Activated CD4-positive, alpha-beta T cell treated with anti-CD3 and anti-CD28 coated beads, Interleukin-2, Interleukin-6, amounts not matched to agents 100 ng/mL and 50 ng/mL, durations not matched to agents 16 hours and 8 hours (primary cell): Measurements from ENCODE around the gene CAMSAP1.

ENCODE experiments used
- DNase-seq: peaks from one replicate; pipeline ENCODE4 v3.0.0-alpha.2; 2020

CAMSAP1 gene

DNA sequence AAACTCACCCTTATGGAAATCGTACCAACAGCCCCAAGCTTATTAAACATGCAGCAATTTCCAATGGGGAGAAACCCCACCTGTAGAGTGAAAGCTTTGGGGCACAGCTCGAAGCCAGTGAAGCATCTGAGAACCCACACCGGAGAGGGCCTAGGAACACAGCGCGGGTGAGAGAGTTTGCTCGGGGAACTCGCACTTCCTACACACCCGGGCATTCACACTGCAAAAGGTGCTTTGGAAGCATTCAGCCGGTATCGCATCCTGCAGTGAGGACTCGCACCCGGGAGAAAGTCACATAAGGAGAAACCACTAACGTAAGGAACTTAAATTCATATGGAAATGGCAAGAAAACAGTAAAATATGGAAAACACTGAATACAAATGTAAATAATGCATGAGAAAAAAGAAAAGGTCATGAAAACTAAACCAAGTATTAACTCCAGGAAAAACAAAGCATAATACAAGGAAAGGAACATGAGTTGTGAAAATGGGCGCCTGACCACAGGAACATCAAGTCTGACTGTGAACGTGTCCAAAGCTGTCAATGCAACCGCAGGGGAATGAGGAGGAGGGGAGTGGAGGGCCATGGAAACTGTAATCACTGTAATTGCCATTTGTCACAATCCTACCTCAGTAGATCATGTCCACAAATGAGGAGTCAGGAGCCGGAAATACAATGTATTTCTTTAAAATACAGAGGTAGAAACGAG is 28.7 kb downstream of the CAMSAP1 start:
- no peak for DNase-seq

DNA sequence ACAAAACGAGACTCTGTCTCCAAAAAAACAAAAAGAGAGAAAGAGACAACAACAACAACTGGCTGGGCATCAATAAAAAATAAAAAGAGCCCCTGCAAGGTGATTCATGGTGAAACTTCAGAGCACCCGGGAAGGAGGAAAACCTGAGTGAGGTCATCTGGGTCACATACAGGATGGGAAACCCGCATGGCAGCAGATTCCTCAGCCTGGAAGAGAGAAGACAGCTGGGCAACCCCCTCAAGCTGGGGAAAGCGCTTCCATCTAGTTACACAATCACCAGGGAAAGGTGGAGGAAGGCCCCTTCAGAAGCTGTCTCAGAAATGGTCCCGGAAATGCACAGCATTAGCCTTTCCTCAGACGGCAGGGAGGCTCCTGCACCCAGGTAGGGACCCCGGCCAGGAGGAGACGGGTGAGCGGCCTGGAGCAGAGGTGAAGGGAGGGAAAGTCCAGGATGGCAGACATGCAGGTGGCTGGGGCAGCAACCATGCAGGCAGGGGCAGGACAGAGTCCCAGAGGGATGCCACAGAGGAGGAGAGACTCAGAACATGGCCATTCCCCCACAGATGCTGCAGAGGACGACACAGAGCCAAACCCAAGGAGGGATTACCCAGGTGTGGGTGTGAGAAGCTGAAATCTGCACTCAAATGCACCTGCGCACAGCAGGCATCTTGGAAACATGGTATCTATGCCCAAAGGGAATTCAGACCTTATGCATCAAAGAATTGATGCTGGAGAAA is 29.4 kb downstream of the CAMSAP1 start:
- DNase-seq, result no peak

DNA sequence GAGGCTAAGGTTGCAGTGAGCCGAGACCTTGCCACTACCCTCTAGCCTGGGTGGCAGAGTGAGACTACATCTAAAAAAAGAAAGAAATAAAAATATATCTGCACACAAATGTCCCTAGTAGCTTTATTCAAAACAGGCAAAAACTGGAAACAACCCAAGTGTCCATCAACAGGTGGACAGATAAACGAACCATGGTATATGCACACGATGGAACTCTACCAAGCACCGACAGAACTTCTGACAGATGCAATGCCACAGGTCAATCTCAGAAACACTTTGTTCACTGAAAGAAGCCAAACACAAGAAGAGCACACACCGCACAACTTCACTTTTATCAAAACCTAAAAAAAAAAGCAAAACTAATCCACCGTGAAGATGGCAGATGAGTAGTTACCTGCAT is 30.4 kb downstream of the CAMSAP1 start:
- DNase-seq, result no peak

DNA sequence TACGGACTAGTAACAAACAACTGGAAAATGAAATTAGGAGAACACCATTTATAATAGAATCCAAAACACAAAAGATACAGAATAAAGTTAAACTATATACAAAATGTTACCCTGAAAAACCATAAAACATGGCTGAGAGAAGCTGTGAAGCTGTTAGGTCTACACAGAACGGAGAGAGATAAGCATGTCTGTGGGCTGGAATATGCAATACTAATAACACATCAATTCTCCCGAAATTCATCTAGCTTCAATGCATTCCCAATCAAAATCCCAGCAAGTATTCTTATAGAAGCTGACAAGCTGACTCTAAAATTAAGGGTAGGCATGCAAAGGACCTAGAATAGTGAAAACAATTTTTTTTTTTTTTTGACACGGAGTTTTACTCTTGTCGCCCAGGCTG is 32.5 kb downstream of the CAMSAP1 start:
- no peak for DNase-seq

DNA sequence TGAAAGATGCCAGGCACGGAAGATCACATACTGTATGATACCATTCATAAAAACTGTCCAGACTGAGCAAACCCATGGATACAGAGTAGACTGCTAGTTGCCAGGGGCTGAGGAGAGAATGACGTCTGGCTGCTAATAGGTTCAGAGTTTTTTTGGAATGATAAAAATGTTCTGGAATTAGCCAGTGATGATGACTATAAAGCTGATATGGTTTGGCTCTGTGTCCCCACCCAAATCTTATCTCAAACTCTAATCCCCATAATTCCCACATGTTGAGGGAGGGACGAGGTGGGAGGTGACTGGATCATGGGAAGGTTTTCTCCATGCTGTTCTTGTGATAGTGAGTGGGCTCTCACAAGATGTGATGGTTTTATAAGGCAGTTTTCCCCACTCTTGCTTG is 37.4 kb downstream of the CAMSAP1 start:
- no peak for DNase-seq

DNA sequence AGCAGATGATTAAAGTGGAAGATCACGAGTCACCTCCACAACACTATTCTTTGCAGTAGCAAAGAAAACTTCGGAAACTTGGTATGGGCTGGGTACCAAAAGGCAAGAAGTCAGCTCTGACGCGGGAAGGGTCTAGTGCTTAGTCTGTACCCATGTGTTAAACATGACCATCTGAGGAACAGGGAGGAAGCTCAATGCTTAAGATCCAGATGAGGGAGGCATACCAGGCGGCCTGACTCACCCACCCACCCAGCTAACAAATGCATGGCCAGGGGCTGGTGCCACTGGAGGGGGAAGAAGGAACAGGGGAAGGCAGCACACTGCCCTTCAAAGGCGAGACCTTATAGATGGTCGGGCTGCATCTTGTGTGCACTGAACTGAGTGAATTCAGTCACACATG is 41.8 kb downstream of the CAMSAP1 start:
- no peak for DNase-seq

DNA sequence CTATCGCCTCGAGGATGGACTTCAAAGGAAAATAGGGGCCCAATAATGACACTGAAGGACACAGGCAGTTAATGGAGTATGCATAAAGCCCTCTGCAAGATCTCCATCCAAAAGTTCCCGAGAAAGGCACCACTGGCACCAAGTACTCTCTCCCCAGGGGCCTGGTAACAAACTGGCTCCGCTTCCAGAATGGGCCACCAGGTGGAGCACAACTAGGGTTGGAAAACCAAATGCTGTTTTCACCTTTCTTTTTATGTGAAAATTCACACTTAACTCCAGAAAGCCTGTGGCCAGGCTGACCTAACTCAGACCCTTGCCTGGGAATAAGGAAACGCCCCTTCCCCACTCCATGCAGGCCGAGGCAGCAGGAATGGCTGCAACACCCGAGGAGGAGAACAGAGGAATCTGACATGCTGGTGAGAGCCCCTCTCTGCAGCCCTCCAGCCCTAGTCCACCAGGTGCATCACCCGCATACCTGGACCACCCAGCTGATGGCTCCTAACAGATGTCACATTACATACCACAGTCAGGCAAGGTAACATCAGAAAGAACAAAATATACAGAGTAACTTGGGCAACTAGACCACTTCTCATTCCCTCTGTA is 42.8 kb downstream of the CAMSAP1 start:
- peak; percentile 72 for DNase-seq

DNA sequence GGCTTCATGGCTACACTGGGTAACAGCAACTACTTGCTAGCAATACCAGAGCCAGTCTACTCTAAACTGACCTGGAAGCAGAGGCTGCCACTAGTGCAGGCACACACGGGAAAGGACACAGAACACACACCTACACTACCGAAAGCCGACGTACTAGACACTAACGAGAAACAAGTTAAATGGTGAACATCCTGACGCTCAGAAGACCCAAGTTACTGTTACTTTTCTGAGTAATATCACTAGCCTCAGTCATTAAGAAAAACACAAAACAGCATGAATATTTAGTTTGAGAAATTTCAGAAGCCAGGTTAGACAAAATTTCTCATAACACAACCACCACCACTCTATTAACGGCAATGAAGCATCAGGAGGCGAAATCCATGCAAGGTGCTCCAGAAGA is 44.5 kb downstream of the CAMSAP1 start:
- peak; percentile 42 for DNase-seq

DNA sequence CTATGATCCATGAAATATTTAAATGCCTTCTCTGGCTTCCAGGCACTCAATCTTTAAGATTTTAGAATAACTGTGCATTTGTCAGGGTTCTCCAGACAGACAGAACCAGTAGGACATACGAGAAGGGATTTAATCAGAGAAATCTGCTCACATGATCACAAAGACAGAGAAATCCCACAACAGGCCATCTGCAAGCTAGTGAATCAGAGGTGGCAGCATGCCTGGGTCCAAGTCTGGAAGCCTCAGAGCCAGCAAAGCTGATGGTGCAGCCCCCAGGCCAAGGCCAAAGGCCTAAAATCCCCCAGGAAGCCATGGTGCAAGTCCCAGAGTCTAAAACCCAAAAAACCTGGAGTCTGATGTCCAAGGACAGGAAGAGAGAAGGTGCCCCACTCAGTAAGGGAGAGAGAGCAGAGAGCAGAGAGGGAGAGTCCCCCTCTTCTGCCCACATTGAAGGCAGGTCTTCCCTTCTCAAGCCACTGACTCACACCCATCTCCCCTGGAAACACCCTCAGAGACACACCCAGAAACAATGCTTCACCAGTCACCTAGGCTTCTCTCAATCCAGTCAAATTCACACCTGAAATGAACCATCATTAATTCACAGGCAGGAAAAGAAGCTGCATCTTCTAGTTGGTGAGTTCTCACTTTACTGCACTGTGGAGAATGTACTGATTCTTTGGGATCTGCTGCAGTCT is 48.7 kb downstream of the CAMSAP1 start:
- DNase-seq, result no peak

DNA sequence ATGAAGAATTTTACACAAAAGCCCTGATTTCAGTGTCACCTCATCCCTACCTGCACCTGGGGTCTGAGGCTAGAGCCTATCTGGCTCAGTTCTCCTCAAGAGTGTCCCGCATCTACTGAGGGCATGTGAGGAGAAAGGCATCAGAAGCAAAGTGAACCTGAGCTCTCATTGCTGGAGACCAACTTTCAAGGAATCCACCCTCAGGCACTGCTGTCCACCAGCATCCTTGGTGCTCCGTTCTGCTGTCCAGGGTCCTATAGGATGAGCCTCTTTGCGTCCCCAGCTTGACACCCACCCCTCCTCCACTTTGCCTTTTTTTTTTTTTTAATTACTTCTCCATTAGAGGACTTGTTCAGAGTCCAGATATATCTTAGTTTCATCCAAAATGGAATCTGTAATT is 49.5 kb downstream of the CAMSAP1 start:
- DNase-seq, result no peak

DNA sequence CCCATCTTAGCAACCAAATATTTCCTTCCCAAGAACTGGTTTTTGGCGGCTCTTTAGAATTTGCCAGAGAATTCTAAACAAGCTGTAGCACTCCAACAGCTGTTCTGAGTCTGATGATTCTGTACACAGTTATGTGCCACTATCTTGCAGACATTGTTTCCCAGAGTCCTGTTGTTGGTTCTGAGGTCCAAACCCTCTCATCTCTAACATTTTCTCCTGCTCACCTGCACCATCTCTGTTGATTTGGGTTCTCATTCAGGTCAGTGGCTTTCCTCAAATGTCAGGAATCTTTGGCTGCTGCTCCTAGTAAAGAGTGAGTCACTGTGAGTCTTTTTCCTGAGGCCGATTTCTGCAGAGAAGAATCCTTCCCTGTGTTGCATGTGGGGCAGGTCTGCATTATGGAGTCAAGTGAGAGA is 50.0 kb downstream of the CAMSAP1 start:
- no peak for DNase-seq

DNA sequence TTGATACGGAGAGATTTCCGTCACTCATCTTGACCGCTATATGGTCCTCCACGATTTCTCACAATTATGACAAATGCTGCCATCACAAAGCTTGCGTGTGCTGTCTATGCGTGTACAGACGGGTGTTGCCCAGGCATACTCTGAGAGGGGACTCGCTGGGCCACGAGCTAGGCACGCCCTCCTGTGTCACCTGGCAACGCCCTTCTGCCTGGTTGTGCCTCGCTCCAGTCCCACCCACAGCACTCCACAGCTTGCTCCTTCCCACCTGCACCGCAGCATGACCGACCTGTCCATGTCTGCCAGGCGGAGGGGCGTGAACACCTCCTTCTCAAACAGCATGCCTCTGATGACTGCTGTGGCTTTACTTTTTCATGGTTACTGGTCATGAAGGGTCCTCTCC is 55.6 kb downstream of the CAMSAP1 start:
- no peak for DNase-seq

DNA sequence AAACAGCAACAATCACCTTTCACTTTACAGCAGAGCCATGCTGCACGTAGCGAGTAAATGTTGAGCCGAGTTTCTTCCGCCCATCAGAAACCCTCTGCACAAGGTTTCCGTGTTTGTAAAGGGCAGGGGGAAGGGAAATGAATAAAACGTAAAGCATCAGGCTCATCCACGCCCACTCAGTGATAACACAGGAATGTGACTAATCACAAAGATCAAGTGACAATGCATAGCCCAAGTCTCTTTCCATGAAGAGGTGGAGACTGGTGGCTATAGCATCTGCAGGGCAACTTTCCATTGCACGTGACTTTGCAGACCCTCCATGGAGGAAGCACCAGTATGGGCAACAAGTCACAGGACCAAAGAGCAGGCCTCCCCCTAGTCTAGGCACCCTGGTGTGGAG is 56.6 kb downstream of the CAMSAP1 start:
- no peak for DNase-seq

DNA sequence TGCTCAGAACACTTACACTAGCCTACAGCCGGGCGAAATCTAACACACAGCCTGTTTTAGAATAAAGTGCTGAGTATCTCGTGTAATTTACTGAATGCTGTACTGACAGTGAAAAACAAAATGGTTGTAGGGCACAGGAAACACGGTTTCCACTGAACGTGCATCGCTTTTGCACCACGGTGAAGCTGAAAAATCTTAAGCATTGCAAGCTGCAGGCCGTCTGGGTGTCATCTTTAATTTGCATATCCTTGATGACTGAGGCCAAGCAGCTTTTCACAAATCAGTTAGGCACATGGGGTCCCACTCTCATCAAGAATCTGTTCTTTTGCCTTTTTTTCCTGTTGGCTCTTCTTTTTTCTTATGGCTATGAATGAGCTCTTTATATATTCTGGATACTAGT is 58.2 kb downstream of the CAMSAP1 start:
- DNase-seq, result no peak

DNA sequence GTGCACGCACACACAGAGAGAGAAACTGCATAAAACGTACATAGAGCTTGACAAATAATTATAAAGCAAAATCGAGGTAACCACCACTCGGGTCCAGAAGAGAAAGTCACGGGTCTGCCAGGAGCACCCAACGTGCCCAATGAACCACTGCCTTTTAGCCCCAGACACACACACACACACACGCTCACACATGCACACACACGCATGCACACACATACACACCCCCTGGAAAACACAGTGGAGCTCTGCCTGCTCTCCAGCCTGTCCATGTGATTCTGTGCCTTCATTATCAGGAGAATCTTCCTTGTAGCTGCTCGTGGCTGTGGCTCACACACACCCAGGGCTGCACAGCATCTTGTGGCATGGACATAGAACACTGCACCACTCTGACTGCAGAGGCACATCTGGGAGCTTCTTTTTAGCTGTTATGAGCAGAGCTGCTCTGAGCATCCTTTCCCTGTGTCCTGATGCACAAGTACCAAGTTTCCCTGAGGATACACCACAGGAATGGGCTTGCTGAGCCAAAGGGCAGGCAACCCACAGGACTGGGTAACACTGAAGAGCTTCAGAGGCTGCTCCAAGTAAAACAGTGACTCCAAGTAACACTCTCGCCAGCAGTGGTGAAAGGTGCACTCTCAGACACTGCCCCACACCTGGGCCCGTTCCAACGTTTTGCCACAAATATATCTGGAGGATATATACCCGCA is 58.9 kb downstream of the CAMSAP1 start:
- DNase-seq, result no peak

DNA sequence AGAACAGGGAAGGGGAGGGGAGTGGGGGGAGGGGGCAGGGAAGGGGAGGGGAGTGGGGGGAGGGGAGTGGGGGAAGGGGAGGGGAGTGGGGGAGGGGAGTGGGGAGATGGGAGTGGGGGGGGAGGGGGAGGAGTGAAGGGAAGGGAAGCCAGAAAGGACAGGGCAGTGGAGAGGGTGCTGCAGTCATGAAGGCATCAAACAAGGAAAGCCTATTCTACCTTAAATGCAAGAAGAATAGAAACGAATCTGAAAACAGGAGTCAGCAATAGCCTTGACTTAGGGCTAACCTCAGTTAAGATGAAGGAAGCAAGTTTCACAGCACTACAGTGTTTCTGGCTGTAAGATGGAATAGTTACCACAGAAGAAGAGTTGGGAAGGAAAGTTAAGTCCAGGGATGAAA is 59.5 kb downstream of the CAMSAP1 start:
- no peak for DNase-seq

DNA sequence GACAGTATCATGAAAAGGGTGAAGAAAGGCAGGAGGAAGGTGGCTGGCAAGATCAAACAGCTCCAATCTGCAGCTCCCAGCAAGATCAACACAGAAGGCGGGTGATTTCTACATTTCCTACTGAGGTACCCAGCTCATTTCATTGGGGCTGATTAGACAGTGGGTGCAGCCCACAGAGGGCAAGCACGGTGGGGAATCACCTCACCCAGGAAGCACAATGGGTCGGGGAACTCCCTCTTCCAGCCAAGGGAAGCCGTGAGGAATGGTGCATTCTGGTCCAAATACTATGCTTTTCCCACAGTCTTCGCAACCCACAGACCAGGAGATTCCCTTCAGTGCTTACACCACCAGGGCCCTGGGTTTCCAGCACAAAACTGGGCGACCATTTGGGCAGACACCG is 66.8 kb downstream of the CAMSAP1 start:
- no peak for DNase-seq

DNA sequence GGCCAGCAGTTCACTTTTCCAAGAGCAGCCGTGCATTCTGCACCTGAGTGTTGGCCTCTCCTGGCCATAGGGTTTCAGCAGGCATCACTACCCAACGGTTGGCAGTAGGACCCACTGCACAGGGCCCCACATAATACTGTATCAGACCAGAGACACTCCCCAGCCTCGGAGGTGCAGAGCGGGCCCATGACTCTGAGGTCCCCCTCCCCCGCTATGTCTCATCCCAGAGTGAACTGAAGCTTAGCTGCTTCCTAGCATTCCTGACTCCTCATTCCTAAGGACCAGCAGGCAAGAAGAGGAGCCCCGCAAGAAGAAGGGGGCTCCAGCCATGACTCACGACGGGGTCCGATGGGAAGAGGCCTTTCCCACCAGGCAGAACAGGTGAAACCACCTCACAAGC is 67.2 kb downstream of the CAMSAP1 start:
- no peak for DNase-seq

DNA sequence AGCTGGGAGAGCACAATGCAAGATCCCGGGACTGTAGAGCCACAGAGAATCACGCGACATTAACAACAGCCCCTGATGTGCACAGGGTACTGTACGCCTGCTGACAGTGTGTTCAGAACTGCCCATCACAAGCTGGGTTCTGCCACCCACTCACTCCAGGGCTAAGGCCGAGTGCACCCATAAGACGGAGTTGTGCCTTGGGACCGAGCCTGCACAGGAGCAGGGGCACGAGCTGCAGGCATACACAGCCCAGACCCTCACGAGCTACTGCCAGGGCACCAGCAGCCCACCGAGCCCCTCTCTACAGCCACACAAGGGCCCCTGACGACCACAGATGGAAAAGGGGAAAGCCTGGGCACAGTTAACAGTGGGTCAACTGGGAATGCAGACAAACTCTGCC is 67.8 kb downstream of the CAMSAP1 start:
- no peak for DNase-seq

DNA sequence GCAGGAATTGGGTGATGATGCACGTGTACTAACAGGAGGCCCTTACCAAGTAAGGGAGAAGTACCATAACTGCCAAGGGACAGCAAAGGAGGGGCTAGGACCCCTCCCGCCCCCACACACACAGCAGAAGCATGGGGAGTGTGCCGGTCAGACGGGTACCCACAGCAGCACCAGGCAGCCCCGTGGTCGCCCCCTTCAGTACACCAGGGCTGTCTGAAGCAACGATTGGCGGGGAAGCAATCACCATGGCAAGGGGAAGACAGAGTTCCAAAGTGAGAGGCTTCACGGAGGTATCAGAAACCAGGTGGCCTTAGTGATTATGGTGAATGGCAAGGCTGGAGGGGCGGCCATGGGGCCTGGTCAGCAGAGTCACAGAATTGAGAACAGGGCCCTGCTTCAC is 72.2 kb downstream of the CAMSAP1 start:
- no peak for DNase-seq

DNA sequence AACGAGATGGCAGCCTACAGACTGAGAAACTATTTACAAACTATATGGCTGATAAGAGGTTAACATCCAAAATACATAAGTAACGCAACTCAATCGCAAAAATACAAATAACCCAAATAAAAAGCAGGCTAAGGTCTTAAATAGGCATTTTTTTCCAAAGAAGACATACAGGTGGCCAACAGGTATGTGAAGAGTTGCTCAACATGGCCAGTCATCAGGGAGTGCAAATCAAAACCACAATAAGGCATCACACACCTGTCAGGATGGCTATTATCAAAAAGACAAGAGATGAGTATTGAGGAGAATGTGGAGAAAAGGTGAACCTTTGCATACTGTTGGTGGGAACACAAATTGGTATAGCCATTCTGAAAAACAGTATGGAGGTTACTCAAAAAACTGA is 73.5 kb downstream of the CAMSAP1 start:
- DNase-seq, result no peak

DNA sequence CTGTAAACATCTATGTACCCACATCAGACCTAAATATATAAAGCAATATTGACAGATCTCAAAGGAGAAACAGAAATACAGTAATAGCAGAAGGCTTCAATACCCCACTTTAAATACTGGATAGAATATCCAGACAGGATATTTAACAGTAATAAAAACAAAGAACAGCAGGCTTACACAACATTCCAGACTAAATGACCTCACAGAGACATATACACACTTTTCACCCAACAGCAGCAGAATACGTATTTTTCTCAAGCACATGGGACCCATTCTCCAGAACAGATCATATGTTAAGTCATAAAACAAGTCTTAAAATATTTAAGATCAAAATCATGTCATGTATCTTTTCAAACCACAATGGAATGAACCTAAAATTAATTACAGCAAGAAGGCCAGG is 76.8 kb downstream of the CAMSAP1 start:
- no peak for DNase-seq

DNA sequence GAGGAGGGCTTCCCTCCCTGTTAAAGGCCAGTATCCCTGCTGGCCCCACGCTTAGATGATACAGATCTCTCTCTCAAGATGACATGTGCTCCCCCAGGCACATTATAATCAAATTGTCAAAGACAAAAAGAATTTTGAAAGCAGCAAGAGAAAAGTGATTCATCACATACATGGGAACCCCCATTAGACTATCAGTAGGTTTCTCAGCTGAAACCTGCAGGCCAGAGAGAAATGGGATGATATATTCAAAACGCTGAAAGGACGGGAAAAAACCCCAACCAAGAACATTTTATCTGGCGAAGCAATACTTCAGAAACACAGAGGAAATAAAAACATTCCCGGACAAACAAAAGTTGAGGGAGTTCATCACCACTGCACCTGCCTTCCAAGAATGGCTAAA is 78.7 kb downstream of the CAMSAP1 start:
- DNase-seq, result no peak
